H9 (cell line): Measurements from ENCODE around the gene JAGN1. TPM values are rescaled to one million over a fixed set of nuclear protein-coding genes. Genes with fewer than 3 reads are reported as not detected.
A peak's percentile ranks its signal among the peaks of the same experiment; 100 is the strongest.

Experiments used
- DNase-seq: peaks from one replicate; pipeline ENCODE4 v3.0.0-alpha.2; 2017
- H2AFZ ChIP-seq: one replicate; pipeline ENCODE4 v1.6.1; 2013; ENCODE audit warnings: mild to moderate bottlenecking, low read length, control low read depth, moderate library complexity
- H2AK5ac ChIP-seq: 2 replicates; pipeline ENCODE4 v1.6.1; 2013; ENCODE audit warnings: low read length, control low read depth, mixed read lengths; ENCODE audit not compliant: insufficient read length
- H2BK120ac ChIP-seq: one replicate; pipeline ENCODE4 v1.6.1; 2013; ENCODE audit warnings: low read depth, mild to moderate bottlenecking, low read length, control low read depth, inconsistent platforms; ENCODE audit not compliant: poor library complexity, severe bottlenecking
- H2BK12ac ChIP-seq: 2 replicates; pipeline ENCODE4 v1.6.1; 2013; ENCODE audit warnings: low read length, control low read depth, mixed read lengths, low read depth; ENCODE audit not compliant: insufficient read length
- H2BK15ac ChIP-seq: 2 replicates; pipeline ENCODE4 v1.6.1; 2013; ENCODE audit warnings: low read depth, low read length, control low read depth
- H2BK20ac ChIP-seq: one replicate; pipeline ENCODE4 v1.6.1; 2013; ENCODE audit warnings: low read depth, mild to moderate bottlenecking, low read length, control low read depth, inconsistent platforms; ENCODE audit not compliant: poor library complexity, severe bottlenecking
- H2BK5ac ChIP-seq: 2 replicates; pipeline ENCODE4 v1.6.1; 2013; ENCODE audit warnings: low read length, control low read depth, mixed read lengths; ENCODE audit not compliant: insufficient read length
- H3K14ac ChIP-seq: 2 replicates; pipeline ENCODE4 v1.6.1; 2013; ENCODE audit warnings: low read length, control low read depth; ENCODE audit not compliant: insufficient read depth
- H3K18ac ChIP-seq: 2 replicates; pipeline ENCODE4 v1.6.1; 2013; ENCODE audit warnings: low read depth, mild to moderate bottlenecking, mixed read lengths, low read length, control low read depth; ENCODE audit not compliant: insufficient read length
- H3K23ac ChIP-seq: 2 replicates; pipeline ENCODE4 v1.6.1; 2013; ENCODE audit warnings: low read length, control low read depth, mixed read lengths, low read depth; ENCODE audit not compliant: insufficient read length
- H3K23me2 ChIP-seq: 2 replicates; pipeline ENCODE4 v1.6.1; 2013; ENCODE audit warnings: low read depth, mild to moderate bottlenecking, mixed read lengths, low read length, control low read depth; ENCODE audit not compliant: insufficient read length, poor library complexity, severe bottlenecking
- H3K27ac ChIP-seq: 2 replicates; pipeline ENCODE4 v1.5.1; 2013; ENCODE audit warnings: low read length, control low read depth, mixed read lengths, low read depth; ENCODE audit not compliant: insufficient read length
- H3K27me3 ChIP-seq: 2 replicates; pipeline ENCODE4 v1.6.1; 2013; ENCODE audit warnings: low read length, control low read depth, inconsistent platforms; ENCODE audit not compliant: insufficient read depth
- H3K4ac ChIP-seq: 2 replicates; pipeline ENCODE4 v1.6.1; 2013; ENCODE audit warnings: low read depth, mild to moderate bottlenecking, control low read depth, inconsistent platforms, low read length, moderate library complexity
- H3K4me1 ChIP-seq: 2 replicates; pipeline ENCODE4 v1.6.1; 2013; ENCODE audit warnings: low read length, control low read depth, inconsistent platforms; ENCODE audit not compliant: insufficient read depth
- H3K4me2 ChIP-seq: 2 replicates; pipeline ENCODE4 v1.6.1; 2013; ENCODE audit warnings: low read length, control low read depth, mixed read lengths; ENCODE audit not compliant: insufficient read length, insufficient read depth
- H3K56ac ChIP-seq: 2 replicates; pipeline ENCODE4 v1.6.1; 2013; ENCODE audit warnings: low read depth, mild to moderate bottlenecking, mixed read lengths, low read length, control low read depth; ENCODE audit not compliant: insufficient read length
- H3K79me1 ChIP-seq: 2 replicates; pipeline ENCODE4 v1.6.1; 2013; ENCODE audit warnings: low read depth, mild to moderate bottlenecking, moderate library complexity, low read length, control low read depth, inconsistent platforms; ENCODE audit not compliant: insufficient read depth, poor library complexity, severe bottlenecking
- H3K79me2 ChIP-seq: 2 replicates; pipeline ENCODE4 v1.6.1; 2013; ENCODE audit warnings: low read length, control low read depth, inconsistent platforms; ENCODE audit not compliant: insufficient read depth
- H3K9ac ChIP-seq: 2 replicates; pipeline ENCODE4 v1.6.1; 2013; ENCODE audit warnings: low read length, control low read depth, mixed read lengths; ENCODE audit not compliant: insufficient read length; ENCODE audit errors: extremely low read depth
- H3K9me3 ChIP-seq: one replicate; pipeline ENCODE4 v1.6.1; 2013; ENCODE audit warnings: low read depth, low read length, inconsistent platforms; ENCODE audit not compliant: control insufficient read depth
- H3T11ph ChIP-seq: one replicate; pipeline ENCODE4 v1.6.1; 2013; ENCODE audit warnings: mild to moderate bottlenecking, low read length, control low read depth, inconsistent platforms
- H4K20me1 ChIP-seq: one replicate; pipeline ENCODE4 v1.6.1; 2013; ENCODE audit not compliant: control insufficient read depth, insufficient read length, insufficient read depth
- H4K5ac ChIP-seq: 2 replicates; pipeline ENCODE4 v1.6.1; 2013; ENCODE audit warnings: low read depth, mild to moderate bottlenecking, mixed read lengths, low read length, control low read depth; ENCODE audit not compliant: insufficient read length
- H4K8ac ChIP-seq: replicated peaks from 2 replicates; pipeline ENCODE4 v1.6.1; 2013; ENCODE audit warnings: low read length, control low read depth, mixed read lengths, low read depth; ENCODE audit not compliant: insufficient read length
- H4K91ac ChIP-seq: 2 replicates; pipeline ENCODE4 v1.6.1; 2013; ENCODE audit warnings: low read depth, mild to moderate bottlenecking, moderate library complexity, mixed read lengths, low read length, control low read depth; ENCODE audit not compliant: insufficient read length
- H3K27ac Mint-ChIP-seq, 3 experiments: 2 replicates in 2 of 3; 3 replicates in 1 of 3; pipeline ENCODE4 v1.8.0; 2020 to 2021; ENCODE audit warnings: mixed read lengths in 3 of 3, mild to moderate bottlenecking in 1 of 3, moderate library complexity in 1 of 3
- H3K27me3 Mint-ChIP-seq: 2 replicates; pipeline ENCODE4 v1.8.0; 2021; ENCODE audit warnings: low read depth, mild to moderate bottlenecking, moderate library complexity, mixed read lengths
- H3K36me3 Mint-ChIP-seq, 3 experiments: 2 replicates in 2 of 3; 3 replicates in 1 of 3; pipeline ENCODE4 v1.8.0; 2020 to 2021; ENCODE audit warnings: low read depth in 3 of 3, mixed read lengths in 3 of 3; ENCODE audit not compliant: insufficient read depth in 1 of 3
- H3K4me1 Mint-ChIP-seq, 2 experiments: 2 replicates each; pipeline ENCODE4 v1.8.0; 2020; ENCODE audit warnings: mixed read lengths in 2 of 2
- H3K4me3 Mint-ChIP-seq, 2 experiments: 2 replicates in 1 of 2; 3 replicates in 1 of 2; pipeline ENCODE4 v1.8.0; 2020 to 2021; ENCODE audit warnings: mild to moderate bottlenecking in 2 of 2, mixed read lengths in 2 of 2, moderate library complexity in 1 of 2
- H3K9me3 Mint-ChIP-seq, 2 experiments: 2 replicates in 1 of 2; 3 replicates in 1 of 2; pipeline ENCODE4 v1.8.0; 2020; ENCODE audit warnings: mild to moderate bottlenecking in 2 of 2, mixed read lengths in 2 of 2, moderate library complexity in 1 of 2
- CTCF ChIP-seq: fragments of 200-600 bp; sonication (generic); conservative IDR thresholded peaks from 3 replicates; pipeline ENCODE4 v1.8.0; 2021; ENCODE audit warnings: antibody characterized with exemption, mild to moderate bottlenecking
- WGBS: extraction: QIAGEN DNeasy Blood & Tissue Kit; methylation state at CpG from one replicate; pipeline ENCODE4 v1.1.7; 2013; ENCODE audit warnings: missing lambda C conversion rate, low lambda C conversion rate, mixed read lengths; ENCODE audit not compliant: insufficient read length; ENCODE audit errors: extremely low coverage; 5-methylcytosine and 5-hydroxymethylcytosine counted together
- total RNA-seq: library from RNA; stranded (reverse); gene quantifications from 2 replicates; pipeline ENCODE4 v1.2.1, GENCODE V29; 2021

The JAGN1 gene
- total RNA-seq, 1 experiment from 2014 or later = 33.5 TPM

- no peak within 1 kb of the TSS for H3K27ac ChIP-seq
- no peak within 1 kb of the TSS for H4K8ac ChIP-seq
- no peaks in the 10 kb centered on the region for H4K20me1 ChIP-seq
- no peaks in the 10 kb centered on the region for H3K9me3 ChIP-seq
- no peak within 1 kb of the TSS for H4K91ac ChIP-seq
- Mint-ChIP-seq H3K9me3 (no peaks in the 10 kb centered on the region), H3K4me3 (peak within 1 kb of the TSS; percentile 90 to 96), H3K36me3 (peaks cover 19 to 33% (median 29%) of the 10 kb centered on the region in 3 experiments; a peak in 6 of 7 replicates), H3K27me3 (peaks cover 2% of the 10 kb centered on the region; the same call in 1 of the 2 replicates), H3K4me1 (peaks cover 6 to 9% of the 10 kb centered on the region in 2 experiments), H3K27ac (peak within 1 kb of the TSS; percentile 24 to 92 (median 91); a peak in 6 of 7 replicates)
- no peak within 1 kb of the TSS for H4K5ac ChIP-seq
- H2BK15ac ChIP-seq = no peak within 1 kb of the TSS
- H3K23ac ChIP-seq = no peak within 1 kb of the TSS
- no peak within 1 kb of the TSS for H3K14ac ChIP-seq
- peaks cover 5% of the 10 kb centered on the region for H3K23me2 ChIP-seq
- H2BK5ac ChIP-seq = no peak within 1 kb of the TSS
- peak within 1 kb of the TSS; percentile 62 for H3K18ac ChIP-seq
- H2AK5ac ChIP-seq = no peak within 1 kb of the TSS
- DNase-seq = peak; percentile 96
- H3K4me2 ChIP-seq = peak within 1 kb of the TSS; percentile 37
- H3K4ac ChIP-seq = no peak within 1 kb of the TSS
- no peak within 1 kb of the TSS for H3K56ac ChIP-seq
- no peaks in the 10 kb centered on the region for H3K79me1 ChIP-seq
- no peak within 1 kb of the TSS for H2AFZ ChIP-seq
- no peak within 1 kb of the TSS for H3T11ph ChIP-seq
- TF ChIP-seq CTCF = no peak
- H3K4me1 ChIP-seq = no peaks in the 10 kb centered on the region
- WGBS = no CpG with 5 or more reads among the region's 42 CpGs
- H3K27me3 ChIP-seq = no peaks in the 10 kb centered on the region; the same call in 1 of the 2 replicates
- H3K79me2 ChIP-seq = no peaks in the 10 kb centered on the region
- no peak within 1 kb of the TSS for H2BK20ac ChIP-seq
- H2BK12ac ChIP-seq = no peak within 1 kb of the TSS
- H2BK120ac ChIP-seq = no peak within 1 kb of the TSS
- peak within 1 kb of the TSS; percentile 25 for H3K9ac ChIP-seq
Measured at GRCh38 chr3:9843715-9844438, 46.5 kb upstream of the JAGN1 start, which contains the start of gene RPUSD3. RPUSD3 (minus strand) TSS chr3:9844008; CDS start chr3:9843990, 18 bp downstream.
